OCI-LY7 (cell line): Measurements from ENCODE around the gene COL16A1.

Experiments used
- CTCF ChIP-seq: fragments of 200-600 bp; sonication (generic); conservative IDR thresholded peaks from 2 replicates; pipeline ENCODE4 v1.5.1; 2014; ENCODE audit warnings: mild to moderate bottlenecking, antibody characterized with exemption, low read length, moderate library complexity, mixed read lengths
- EZH2phosphoT487 ChIP-seq: fragments of 200-600 bp; sonication (generic); IDR thresholded peaks from 2 replicates; pipeline ENCODE4 v1.6.1; 2018; ENCODE audit warnings: low read depth, borderline replicate concordance, mild to moderate bottlenecking, mixed run types, antibody characterized with exemption, low read length, moderate library complexity, mixed read lengths

GRCh38 chr1:31712630-31713029, 8.8 kb upstream of the COL16A1 start:
- TF ChIP-seq CTCF (no peak), EZH2phosphoT487 (no peak)
